ENCODE measurements around the gene SNED1.

The SNED1 gene

GRCh38 chr2:241135737-241136136, 137.3 kb downstream of the SNED1 start:
- no peaks in the 10 kb centered on the region for H3K27me3 ChIP-seq (ENCODE audit: control insufficient read depth, insufficient read depth, low read length)
- H3K9me3 ChIP-seq (ENCODE audit: control insufficient read depth, low read depth, low read length): no peaks in the 10 kb centered on the region
- H3K9ac ChIP-seq (ENCODE audit: low read length): no peak overlapping the region
- no peaks in the 10 kb centered on the region for H3K4me1 ChIP-seq (ENCODE audit: control insufficient read depth, low read depth, low read length)
- peaks cover 32% of the 10 kb centered on the region for H3K36me3 ChIP-seq (ENCODE audit: control insufficient read depth, low read depth, low read length)
- no peak overlapping the region for H3K4me3 ChIP-seq (ENCODE audit: low read length)
- no peak overlapping the region for H3K27ac ChIP-seq (ENCODE audit: low read length)

DNA sequence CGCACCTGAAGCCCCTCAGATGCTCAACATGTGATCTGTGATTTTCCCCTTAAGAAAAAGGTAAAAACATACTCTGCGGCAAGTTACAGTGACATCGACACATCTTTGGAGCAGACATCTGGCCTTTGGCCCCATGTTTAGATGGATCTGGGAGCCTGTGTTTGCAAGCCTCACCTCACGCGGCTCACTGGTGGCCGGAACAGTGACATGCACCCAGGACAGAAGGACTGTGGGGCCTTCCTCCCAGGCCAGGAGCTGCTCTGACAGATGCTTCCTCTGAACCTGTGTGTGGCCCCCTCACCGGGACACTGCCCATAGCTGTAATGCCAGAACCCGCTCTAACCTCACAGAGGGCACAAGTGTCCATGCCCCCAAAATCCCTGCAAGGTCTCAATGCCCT, 137.8 kb downstream of the SNED1 start:
- no peak overlapping the region for H3K27ac ChIP-seq (ENCODE audit: low read length)
- peaks cover 34% of the 10 kb centered on the region for H3K36me3 ChIP-seq (ENCODE audit: control insufficient read depth, low read depth, low read length)

DNA sequence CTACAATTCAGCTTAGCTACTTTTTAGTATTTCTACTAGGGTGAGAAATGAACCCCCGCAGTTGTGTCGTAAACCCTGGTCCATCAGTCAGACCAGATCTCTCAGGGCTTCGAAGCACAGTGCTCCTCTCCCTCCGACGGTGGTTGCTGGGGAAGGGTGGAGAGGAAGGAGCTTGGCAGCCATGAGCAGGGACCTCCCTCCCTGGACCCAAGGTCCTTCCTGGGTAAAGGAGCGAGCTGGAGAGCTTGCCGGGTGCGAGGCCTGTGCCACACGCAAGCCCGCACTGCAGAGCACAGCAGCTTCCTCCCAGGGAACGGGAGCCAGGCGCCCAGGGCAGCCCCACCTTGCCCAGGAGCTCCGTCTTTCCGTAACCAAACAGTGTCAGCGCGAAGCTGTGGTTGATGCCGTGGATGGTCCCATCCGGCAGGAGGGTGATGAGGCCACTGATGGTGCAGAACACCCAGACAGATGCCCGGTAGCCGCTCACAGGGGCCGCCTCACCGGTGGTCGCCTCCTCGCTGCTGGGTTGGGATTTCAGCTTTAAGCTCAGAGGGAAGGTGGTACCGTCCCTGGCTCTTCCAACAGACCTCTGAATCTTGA, 138.3 kb downstream of the SNED1 start:
- Histone ChIP-seq H3K27me3 (ENCODE audit: control insufficient read depth, insufficient read depth, low read length) (no peaks in the 10 kb centered on the region), H3K36me3 (ENCODE audit: control insufficient read depth, low read depth, low read length) (peaks cover 34% of the 10 kb centered on the region), H3K4me1 (ENCODE audit: control insufficient read depth, low read depth, low read length) (no peaks in the 10 kb centered on the region)

More for the DNA sequence above, 137.8 kb downstream of the SNED1 start:
- Histone ChIP-seq H3K9me3 (ENCODE audit: control insufficient read depth, low read depth, low read length) (no peaks in the 10 kb centered on the region), H3K4me1 (ENCODE audit: control insufficient read depth, low read depth, low read length) (no peaks in the 10 kb centered on the region), H3K9ac (ENCODE audit: low read length) (no peak overlapping the region), H3K4me3 (ENCODE audit: low read length) (no peak overlapping the region), H3K27me3 (ENCODE audit: control insufficient read depth, insufficient read depth, low read length) (no peaks in the 10 kb centered on the region)

GRCh38 chr2:241137276-241138190, 139.1 kb downstream of the SNED1 start:
- Histone ChIP-seq H3K27me3 (ENCODE audit: control insufficient read depth, insufficient read depth, low read length) (no peaks in the 10 kb centered on the region), H3K4me1 (ENCODE audit: control insufficient read depth, low read depth, low read length) (no peaks in the 10 kb centered on the region), H3K9ac (ENCODE audit: low read length) (no peak overlapping the region), H3K36me3 (ENCODE audit: control insufficient read depth, low read depth, low read length) (peaks cover 33% of the 10 kb centered on the region), H3K4me3 (ENCODE audit: low read length) (no peak overlapping the region), H3K27ac (ENCODE audit: low read length) (no peak overlapping the region), H3K9me3 (ENCODE audit: control insufficient read depth, low read depth, low read length) (no peaks in the 10 kb centered on the region)

More for the DNA sequence above, 138.3 kb downstream of the SNED1 start:
- H3K27ac ChIP-seq (ENCODE audit: low read length): no peak overlapping the region
- H3K4me3 ChIP-seq (ENCODE audit: low read length): no peak overlapping the region
- H3K9ac ChIP-seq (ENCODE audit: low read length): no peak overlapping the region
- no peaks in the 10 kb centered on the region for H3K9me3 ChIP-seq (ENCODE audit: control insufficient read depth, low read depth, low read length)

GRCh38 chr2:241138471-241138870, 140.1 kb downstream of the SNED1 start:
- no peaks in the 10 kb centered on the region for H3K4me1 ChIP-seq (ENCODE audit: control insufficient read depth, low read depth, low read length)
- H3K27ac ChIP-seq (ENCODE audit: low read length): no peak overlapping the region
- H3K4me3 ChIP-seq (ENCODE audit: low read length): no peak overlapping the region
- no peaks in the 10 kb centered on the region for H3K27me3 ChIP-seq (ENCODE audit: control insufficient read depth, insufficient read depth, low read length)
- H3K9ac ChIP-seq (ENCODE audit: low read length): no peak overlapping the region
- peaks cover 29% of the 10 kb centered on the region for H3K36me3 ChIP-seq (ENCODE audit: control insufficient read depth, low read depth, low read length)
- no peaks in the 10 kb centered on the region for H3K9me3 ChIP-seq (ENCODE audit: control insufficient read depth, low read depth, low read length)

- no peaks in the 10 kb centered on the region for H3K4me1 ChIP-seq (ENCODE audit: control insufficient read depth, low read depth, low read length)
- H3K9me3 ChIP-seq (ENCODE audit: control insufficient read depth, low read depth, low read length): no peaks in the 10 kb centered on the region
- H3K9ac ChIP-seq (ENCODE audit: low read length): no peak overlapping the region
- no peaks in the 10 kb centered on the region for H3K27me3 ChIP-seq (ENCODE audit: control insufficient read depth, insufficient read depth, low read length)
- H3K36me3 ChIP-seq (ENCODE audit: control insufficient read depth, low read depth, low read length): peaks cover 29% of the 10 kb centered on the region
- H3K27ac ChIP-seq (ENCODE audit: low read length): no peak overlapping the region
- no peak overlapping the region for H3K4me3 ChIP-seq (ENCODE audit: low read length)
Measured at GRCh38 chr2:241139531-241140444, 141.4 kb downstream of the SNED1 start.

GRCh38 chr2:241140445-241140840, 142.0 kb downstream of the SNED1 start:
- Histone ChIP-seq H3K9ac (ENCODE audit: low read length) (no peak overlapping the region), H3K4me1 (ENCODE audit: control insufficient read depth, low read depth, low read length) (no peaks in the 10 kb centered on the region), H3K9me3 (ENCODE audit: control insufficient read depth, low read depth, low read length) (no peaks in the 10 kb centered on the region), H3K4me3 (ENCODE audit: low read length) (no peak overlapping the region), H3K36me3 (ENCODE audit: control insufficient read depth, low read depth, low read length) (peaks cover 29% of the 10 kb centered on the region), H3K27ac (ENCODE audit: low read length) (no peak overlapping the region), H3K27me3 (ENCODE audit: control insufficient read depth, insufficient read depth, low read length) (no peaks in the 10 kb centered on the region)

- peaks cover 26% of the 10 kb centered on the region for H3K36me3 ChIP-seq (ENCODE audit: control insufficient read depth, low read depth, low read length)
Measured at GRCh38 chr2:241141214-241141770, 142.9 kb downstream of the SNED1 start.

GRCh38 chr2:241142063-241142462, 143.6 kb downstream of the SNED1 start:
- Histone ChIP-seq H3K9ac (ENCODE audit: low read length) (no peak overlapping the region), H3K4me1 (ENCODE audit: control insufficient read depth, low read depth, low read length) (no peaks in the 10 kb centered on the region), H3K27ac (ENCODE audit: low read length) (no peak overlapping the region), H3K9me3 (ENCODE audit: control insufficient read depth, low read depth, low read length) (no peaks in the 10 kb centered on the region), H3K4me3 (ENCODE audit: low read length) (no peak overlapping the region), H3K27me3 (ENCODE audit: control insufficient read depth, insufficient read depth, low read length) (no peaks in the 10 kb centered on the region), H3K36me3 (ENCODE audit: control insufficient read depth, low read depth, low read length) (peaks cover 18% of the 10 kb centered on the region)

More at GRCh38 chr2:241141214-241141770, 142.9 kb downstream of the SNED1 start:
- Histone ChIP-seq H3K9ac (ENCODE audit: low read length) (no peak overlapping the region), H3K27me3 (ENCODE audit: control insufficient read depth, insufficient read depth, low read length) (no peaks in the 10 kb centered on the region), H3K9me3 (ENCODE audit: control insufficient read depth, low read depth, low read length) (no peaks in the 10 kb centered on the region), H3K27ac (ENCODE audit: low read length) (no peak overlapping the region), H3K4me1 (ENCODE audit: control insufficient read depth, low read depth, low read length) (no peaks in the 10 kb centered on the region), H3K4me3 (ENCODE audit: low read length) (no peak overlapping the region)

GRCh38 chr2:241142593-241142992, 144.2 kb downstream of the SNED1 start:
- no peak overlapping the region for H3K9ac ChIP-seq (ENCODE audit: low read length)

More at GRCh38 chr2:241142593-241142992, 144.2 kb downstream of the SNED1 start:
- Histone ChIP-seq H3K27ac (ENCODE audit: low read length) (no peak overlapping the region), H3K36me3 (ENCODE audit: control insufficient read depth, low read depth, low read length) (peaks cover 15% of the 10 kb centered on the region), H3K4me3 (ENCODE audit: low read length) (no peak overlapping the region), H3K4me1 (ENCODE audit: control insufficient read depth, low read depth, low read length) (no peaks in the 10 kb centered on the region), H3K9me3 (ENCODE audit: control insufficient read depth, low read depth, low read length) (no peaks in the 10 kb centered on the region), H3K27me3 (ENCODE audit: control insufficient read depth, insufficient read depth, low read length) (peaks cover under 1% of the 10 kb centered on the region)

All from iPS-18a (cell line).